ENCODE results near the gene KATNA1. TPM values are rescaled to one million over a fixed set of nuclear protein-coding genes. Genes with fewer than 3 reads are reported as not detected.
A peak's percentile ranks its signal among the peaks of the same experiment; 100 is the strongest.

KATNA1 gene
- total and polyA plus RNA-seq, 9 of the 15 experiments (the other 6 are each of a cell fraction or from before 2014, with no cell fraction given) = 22.5 to 76.9 (median 45.0) TPM

DNA sequence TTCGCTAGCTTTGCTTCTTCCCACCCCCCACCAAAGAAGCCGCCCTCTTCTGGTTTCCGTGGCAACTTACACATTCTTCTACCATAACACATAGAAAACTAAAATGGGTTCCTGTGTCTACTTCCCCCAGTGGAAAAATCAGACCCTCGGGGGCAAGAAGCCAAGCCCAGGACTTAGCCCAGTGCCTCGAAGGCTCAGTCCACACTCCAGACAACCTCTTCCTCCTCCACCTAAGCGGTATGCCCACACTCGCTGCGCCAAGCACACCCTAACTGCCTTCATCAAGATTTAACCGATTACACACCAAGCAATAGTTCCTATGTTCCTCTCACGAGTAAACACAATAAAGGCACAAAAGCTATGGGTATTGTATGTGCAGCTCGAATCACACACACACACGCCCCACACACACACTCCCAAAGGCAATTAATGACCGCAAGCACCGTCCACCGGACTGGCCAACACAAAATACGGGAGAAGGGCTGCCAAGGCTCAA, 103.2 kb downstream of the KATNA1 start (continued):
- TF ChIP-seq, protein P1, sequence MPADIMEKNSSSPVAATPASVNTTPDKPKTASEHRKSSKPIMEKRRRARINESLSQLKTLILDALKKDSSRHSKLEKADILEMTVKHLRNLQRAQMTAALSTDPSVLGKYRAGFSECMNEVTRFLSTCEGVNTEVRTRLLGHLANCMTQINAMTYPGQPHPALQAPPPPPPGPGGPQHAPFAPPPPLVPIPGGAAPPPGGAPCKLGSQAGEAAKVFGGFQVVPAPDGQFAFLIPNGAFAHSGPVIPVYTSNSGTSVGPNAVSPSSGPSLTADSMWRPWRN (IDR thresholded peaks at IDR 0.05; ENCODE audit: low read depth) = no peak
- 0 out of 2 replicates have a peak, but pooled peaks have one; percentile 92 for TF ChIP-seq KAT7 (CRISPR knock-in tag; IDR thresholded peaks at IDR 0.05; ENCODE audit: borderline replicate concordance)
- TF ChIP-seq FOXJ2 (tag; IDR thresholded peaks at IDR 0.05) = peak; percentile 63; the same call in 1 of the 2 replicates
- TF ChIP-seq ZNF57 (CRISPR knock-in tag; IDR thresholded peaks at IDR 0.05) = no peak
- peak in 2 of 3 experiments; percentile 26 to 67 for TF ChIP-seq YY1 (IDR thresholded peaks at IDR 0.05; ENCODE audit: borderline replicate concordance in 1 of 3, control insufficient read depth in 1 of 3, extremely low read depth in 1 of 3, insufficient read depth in 3 of 3, insufficient read length in 1 of 3, insufficient replicate concordance in 2 of 3, low read depth in 1 of 3, low read length in 2 of 3)
- no peak for TF ChIP-seq MTA2 (IDR thresholded peaks at IDR 0.05; ENCODE audit: low read depth)
- TF ChIP-seq ZC3H4 (CRISPR knock-in tag; IDR thresholded peaks at IDR 0.05; ENCODE audit: borderline replicate concordance) = peak; percentile 91; the same call in 1 of the 2 replicates
- TF ChIP-seq NR1H2 (CRISPR knock-in tag; IDR thresholded peaks at IDR 0.05) = peak; percentile 92; the same call in 1 of the 2 replicates
- TF ChIP-seq, protein P2, sequence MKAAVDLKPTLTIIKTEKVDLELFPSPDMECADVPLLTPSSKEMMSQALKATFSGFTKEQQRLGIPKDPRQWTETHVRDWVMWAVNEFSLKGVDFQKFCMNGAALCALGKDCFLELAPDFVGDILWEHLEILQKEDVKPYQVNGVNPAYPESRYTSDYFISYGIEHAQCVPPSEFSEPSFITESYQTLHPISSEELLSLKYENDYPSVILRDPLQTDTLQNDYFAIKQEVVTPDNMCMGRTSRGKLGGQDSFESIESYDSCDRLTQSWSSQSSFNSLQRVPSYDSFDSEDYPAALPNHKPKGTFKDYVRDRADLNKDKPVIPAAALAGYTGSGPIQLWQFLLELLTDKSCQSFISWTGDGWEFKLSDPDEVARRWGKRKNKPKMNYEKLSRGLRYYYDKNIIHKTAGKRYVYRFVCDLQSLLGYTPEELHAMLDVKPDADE (conservative IDR thresholded peaks at IDR 0.05; ENCODE audit: control insufficient read depth, low read depth, low read length) = no peak
- TF ChIP-seq, protein P3, sequence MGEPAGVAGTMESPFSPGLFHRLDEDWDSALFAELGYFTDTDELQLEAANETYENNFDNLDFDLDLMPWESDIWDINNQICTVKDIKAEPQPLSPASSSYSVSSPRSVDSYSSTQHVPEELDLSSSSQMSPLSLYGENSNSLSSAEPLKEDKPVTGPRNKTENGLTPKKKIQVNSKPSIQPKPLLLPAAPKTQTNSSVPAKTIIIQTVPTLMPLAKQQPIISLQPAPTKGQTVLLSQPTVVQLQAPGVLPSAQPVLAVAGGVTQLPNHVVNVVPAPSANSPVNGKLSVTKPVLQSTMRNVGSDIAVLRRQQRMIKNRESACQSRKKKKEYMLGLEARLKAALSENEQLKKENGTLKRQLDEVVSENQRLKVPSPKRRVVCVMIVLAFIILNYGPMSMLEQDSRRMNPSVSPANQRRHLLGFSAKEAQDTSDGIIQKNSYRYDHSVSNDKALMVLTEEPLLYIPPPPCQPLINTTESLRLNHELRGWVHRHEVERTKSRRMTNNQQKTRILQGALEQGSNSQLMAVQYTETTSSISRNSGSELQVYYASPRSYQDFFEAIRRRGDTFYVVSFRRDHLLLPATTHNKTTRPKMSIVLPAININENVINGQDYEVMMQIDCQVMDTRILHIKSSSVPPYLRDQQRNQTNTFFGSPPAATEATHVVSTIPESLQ (CRISPR knock-in tag; IDR thresholded peaks at IDR 0.05) = peak; percentile 23; the same call in 1 of the 2 replicates
- no peak for TF ChIP-seq XRCC4 (IDR thresholded peaks at IDR 0.05; ENCODE audit: extremely low read depth, insufficient read depth, insufficient read length)
- TF ChIP-seq, protein P4, sequence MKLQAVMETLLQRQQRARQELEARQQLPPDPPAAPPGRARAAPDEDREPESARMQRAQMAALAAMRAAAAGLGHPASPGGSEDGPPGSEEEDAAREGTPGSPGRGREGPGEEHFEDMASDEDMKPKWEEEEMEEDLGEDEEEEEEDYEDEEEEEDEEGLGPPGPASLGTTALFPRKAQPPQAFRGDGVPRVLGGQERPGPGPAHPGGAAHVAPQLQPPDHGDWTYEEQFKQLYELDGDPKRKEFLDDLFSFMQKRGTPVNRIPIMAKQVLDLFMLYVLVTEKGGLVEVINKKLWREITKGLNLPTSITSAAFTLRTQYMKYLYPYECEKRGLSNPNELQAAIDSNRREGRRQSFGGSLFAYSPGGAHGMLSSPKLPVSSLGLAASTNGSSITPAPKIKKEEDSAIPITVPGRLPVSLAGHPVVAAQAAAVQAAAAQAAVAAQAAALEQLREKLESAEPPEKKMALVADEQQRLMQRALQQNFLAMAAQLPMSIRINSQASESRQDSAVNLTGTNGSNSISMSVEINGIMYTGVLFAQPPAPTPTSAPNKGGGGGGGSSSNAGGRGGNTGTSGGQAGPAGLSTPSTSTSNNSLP (IDR thresholded peaks at IDR 0.05; ENCODE audit: borderline replicate concordance, low read depth, low read length) = no peak
- TF ChIP-seq, protein P5, sequence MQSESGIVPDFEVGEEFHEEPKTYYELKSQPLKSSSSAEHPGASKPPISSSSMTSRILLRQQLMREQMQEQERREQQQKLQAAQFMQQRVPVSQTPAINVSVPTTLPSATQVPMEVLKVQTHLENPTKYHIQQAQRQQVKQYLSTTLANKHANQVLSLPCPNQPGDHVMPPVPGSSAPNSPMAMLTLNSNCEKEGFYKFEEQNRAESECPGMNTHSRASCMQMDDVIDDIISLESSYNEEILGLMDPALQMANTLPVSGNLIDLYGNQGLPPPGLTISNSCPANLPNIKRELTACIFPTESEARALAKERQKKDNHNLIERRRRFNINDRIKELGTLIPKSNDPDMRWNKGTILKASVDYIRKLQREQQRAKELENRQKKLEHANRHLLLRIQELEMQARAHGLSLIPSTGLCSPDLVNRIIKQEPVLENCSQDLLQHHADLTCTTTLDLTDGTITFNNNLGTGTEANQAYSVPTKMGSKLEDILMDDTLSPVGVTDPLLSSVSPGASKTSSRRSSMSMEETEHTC (IDR thresholded peaks at IDR 0.05) = no peak
- no peak for TF ChIP-seq YBX1 (IDR thresholded peaks at IDR 0.05)
- no peak for TF ChIP-seq SAFB (IDR thresholded peaks at IDR 0.05; ENCODE audit: borderline replicate concordance, low read depth, low read length)
- TF ChIP-seq RAD51 (IDR thresholded peaks at IDR 0.05; ENCODE audit: borderline replicate concordance, low read depth) = no peak
- no peak for TF ChIP-seq NR2F6 (CRISPR knock-in tag; IDR thresholded peaks at IDR 0.05)
- TF ChIP-seq RB1 (IDR thresholded peaks at IDR 0.05; ENCODE audit: low read depth) = no peak
